Measurements from ENCODE around the gene TTLL5.

The TTLL5 gene

DNA sequence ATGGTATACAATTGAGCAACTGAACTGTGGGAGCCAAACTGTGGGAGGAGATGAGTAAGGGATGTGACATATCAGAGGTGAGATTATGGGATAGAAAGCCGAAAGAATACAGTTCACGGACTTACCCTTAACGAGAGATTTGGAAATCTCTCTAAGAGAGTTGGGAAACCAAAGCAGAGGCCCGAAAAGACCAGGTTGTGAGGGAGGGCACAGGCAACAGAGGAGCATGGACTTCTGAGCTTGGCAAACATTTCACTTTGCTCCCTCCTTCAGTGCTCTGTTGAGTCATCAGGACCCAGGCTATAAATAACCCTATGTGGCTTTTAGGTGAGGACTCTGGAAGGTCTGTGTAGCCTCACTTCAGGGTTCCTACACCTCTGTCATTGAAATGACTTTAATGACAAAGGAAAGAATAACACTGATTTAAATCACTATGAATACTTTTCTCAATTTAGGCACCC, 200.1 kb downstream of the TTLL5 start:
- Histone ChIP-seq H3K27me3 (no peaks in the 10 kb centered on the region), H3K4me3 (ENCODE audit: low read depth, low read length) (no peak overlapping the region)
- DNase-seq = no peak

GRCh38 chr14:75863221-75863620, 202.2 kb downstream of the TTLL5 start:
- H3K4me3 ChIP-seq (ENCODE audit: low read depth, low read length) = no peak overlapping the region
- no peaks in the 10 kb centered on the region for H3K9me3 ChIP-seq
- no peaks in the 10 kb centered on the region for H3K36me3 ChIP-seq
- H3K27me3 ChIP-seq = no peaks in the 10 kb centered on the region
- H3K4me1 ChIP-seq = peaks cover 2% of the 10 kb centered on the region
- TF ChIP-seq, protein P1, sequence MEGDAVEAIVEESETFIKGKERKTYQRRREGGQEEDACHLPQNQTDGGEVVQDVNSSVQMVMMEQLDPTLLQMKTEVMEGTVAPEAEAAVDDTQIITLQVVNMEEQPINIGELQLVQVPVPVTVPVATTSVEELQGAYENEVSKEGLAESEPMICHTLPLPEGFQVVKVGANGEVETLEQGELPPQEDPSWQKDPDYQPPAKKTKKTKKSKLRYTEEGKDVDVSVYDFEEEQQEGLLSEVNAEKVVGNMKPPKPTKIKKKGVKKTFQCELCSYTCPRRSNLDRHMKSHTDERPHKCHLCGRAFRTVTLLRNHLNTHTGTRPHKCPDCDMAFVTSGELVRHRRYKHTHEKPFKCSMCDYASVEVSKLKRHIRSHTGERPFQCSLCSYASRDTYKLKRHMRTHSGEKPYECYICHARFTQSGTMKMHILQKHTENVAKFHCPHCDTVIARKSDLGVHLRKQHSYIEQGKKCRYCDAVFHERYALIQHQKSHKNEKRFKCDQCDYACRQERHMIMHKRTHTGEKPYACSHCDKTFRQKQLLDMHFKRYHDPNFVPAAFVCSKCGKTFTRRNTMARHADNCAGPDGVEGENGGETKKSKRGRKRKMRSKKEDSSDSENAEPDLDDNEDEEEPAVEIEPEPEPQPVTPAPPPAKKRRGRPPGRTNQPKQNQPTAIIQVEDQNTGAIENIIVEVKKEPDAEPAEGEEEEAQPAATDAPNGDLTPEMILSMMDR (IDR thresholded peaks at IDR 0.05; ENCODE audit: low read depth, low read length) = no peak
- no peak for DNase-seq

More for the DNA sequence above, 200.1 kb downstream of the TTLL5 start:
- Histone ChIP-seq H3K9me3 (no peaks in the 10 kb centered on the region), H3K4me1 (no peaks in the 10 kb centered on the region; the same call in 1 of the 2 replicates), H3K36me3 (no peaks in the 10 kb centered on the region)
- TF ChIP-seq, protein P1 (IDR thresholded peaks at IDR 0.05; ENCODE audit: low read depth, low read length) = no peak

- H3K4me1 ChIP-seq = peaks cover 6% of the 10 kb centered on the region
Measured at GRCh38 chr14:75864352-75864751, 203.3 kb downstream of the TTLL5 start.

GRCh38 chr14:75865531-75865930, 204.5 kb downstream of the TTLL5 start:
- H3K27me3 ChIP-seq = no peaks in the 10 kb centered on the region
- TF ChIP-seq, protein P1 (IDR thresholded peaks at IDR 0.05; ENCODE audit: low read depth, low read length) = no peak
- H3K4me1 ChIP-seq = peaks cover 6% of the 10 kb centered on the region
- H3K36me3 ChIP-seq = 0 out of 2 replicates have a peak, but pooled peaks cover 3% of the 10 kb centered on the region
- H3K9me3 ChIP-seq = no peaks in the 10 kb centered on the region
- no peak for DNase-seq
- H3K4me3 ChIP-seq (ENCODE audit: low read depth, low read length) = no peak overlapping the region

More at GRCh38 chr14:75864352-75864751, 203.3 kb downstream of the TTLL5 start:
- no peaks in the 10 kb centered on the region for H3K9me3 ChIP-seq
- H3K36me3 ChIP-seq = no peaks in the 10 kb centered on the region
- no peak overlapping the region for H3K4me3 ChIP-seq (ENCODE audit: low read depth, low read length)
- no peaks in the 10 kb centered on the region for H3K27me3 ChIP-seq
- TF ChIP-seq, protein P1 (IDR thresholded peaks at IDR 0.05; ENCODE audit: low read depth, low read length) = no peak
- no peak for DNase-seq

DNA sequence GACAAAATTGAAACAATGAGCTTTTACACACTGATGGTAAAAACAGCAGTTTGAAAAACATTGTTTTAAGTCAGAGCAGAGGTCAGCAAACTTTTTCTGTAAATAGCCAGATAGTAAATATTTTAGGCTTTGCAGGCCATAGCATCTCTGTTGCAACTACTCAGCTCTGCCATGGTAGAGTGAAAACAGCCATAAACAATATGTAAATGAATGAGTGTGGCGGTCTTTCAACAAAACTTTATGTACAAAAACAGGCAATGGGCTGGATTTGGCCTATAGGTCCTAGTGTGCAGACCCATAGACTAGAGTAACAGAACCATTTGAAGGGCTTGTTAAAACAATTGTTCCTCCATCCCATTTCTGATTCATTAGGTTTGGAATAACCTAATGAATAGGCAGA, 205.9 kb downstream of the TTLL5 start:
- TF ChIP-seq, protein P1 (IDR thresholded peaks at IDR 0.05; ENCODE audit: low read depth, low read length) = no peak
- peaks cover 3% of the 10 kb centered on the region; the same call in 1 of the 2 replicates for H3K36me3 ChIP-seq
- peaks cover 16% of the 10 kb centered on the region for H3K4me1 ChIP-seq
- H3K9me3 ChIP-seq = no peaks in the 10 kb centered on the region
- no peak overlapping the region for H3K4me3 ChIP-seq (ENCODE audit: low read depth, low read length)
- no peak for DNase-seq
- H3K27me3 ChIP-seq = no peaks in the 10 kb centered on the region

GRCh38 chr14:75871181-75871880, 210.3 kb downstream of the TTLL5 start:
- peaks cover 3% of the 10 kb centered on the region; the same call in 1 of the 2 replicates for H3K36me3 ChIP-seq
- TF ChIP-seq, protein P1 (IDR thresholded peaks at IDR 0.05; ENCODE audit: low read depth, low read length) = no peak
- DNase-seq = peak; percentile 7

More at GRCh38 chr14:75871181-75871880, 210.3 kb downstream of the TTLL5 start:
- no peaks in the 10 kb centered on the region for H3K27me3 ChIP-seq
- H3K4me1 ChIP-seq = peaks cover 17% of the 10 kb centered on the region
- H3K4me3 ChIP-seq (ENCODE audit: low read depth, low read length) = no peak overlapping the region
- H3K9me3 ChIP-seq = no peaks in the 10 kb centered on the region

Data from BE2C (cell line).